ENCODE measurements around the gene MCEE. TPM values are rescaled to one million over a fixed set of nuclear protein-coding genes. Genes with fewer than 3 reads are reported as not detected.

Gene MCEE
- total RNA-seq, 1 experiment from 2014 or later, result 4.4 TPM

Other genes starting within 250 kb of the MCEE start
- 3.3 and 5.0 TPM in 2 replicates for gene VAX2, start 229.7 kb downstream of the MCEE start, total RNA-seq (2014; rRNA removed; shearing (Covaris generic))
- gene ATP6V1B1, start 194.3 kb downstream of the MCEE start, total RNA-seq (2014; rRNA removed; shearing (Covaris generic)), result 0.93 TPM in 1 of 2 replicates, not detected in the other
- gene ANKRD53, start 151.6 kb downstream of the MCEE start, total RNA-seq (2014; rRNA removed; shearing (Covaris generic)), result not detected in 2 replicates
- gene TEX261, start 135.4 kb downstream of the MCEE start, total RNA-seq (2014; rRNA removed; shearing (Covaris generic)), result 41.4 and 49.5 TPM in 2 replicates
- gene NAGK, start 61.6 kb downstream of the MCEE start, total RNA-seq (2014; rRNA removed; shearing (Covaris generic)), result 73.3 and 128 TPM in 2 replicates
- gene MPHOSPH10, start 405 bp upstream of the MCEE start, total RNA-seq (2014; rRNA removed; shearing (Covaris generic)), result 46.4 and 64.3 TPM in 2 replicates
- gene PAIP2B, start 96.9 kb upstream of the MCEE start, total RNA-seq (2014; rRNA removed; shearing (Covaris generic)), result 0.28 and 1.1 TPM in 2 replicates
- gene ZNF638, start 201.6 kb upstream of the MCEE start, total RNA-seq (2014; rRNA removed; shearing (Covaris generic)), result 72.5 and 118 TPM in 2 replicates